GM12872 (cell line): ENCODE results near the gene CRTC1.

Experiments
- TF ChIP-seq, protein P1 (sequence below): IDR thresholded peaks from 3 replicates; pipeline ENCODE4 v1.5.1; 2011; ENCODE audit warnings: low read depth, mild to moderate bottlenecking, low read length, moderate library complexity; ENCODE audit not compliant: insufficient read depth

CRTC1 gene

DNA sequence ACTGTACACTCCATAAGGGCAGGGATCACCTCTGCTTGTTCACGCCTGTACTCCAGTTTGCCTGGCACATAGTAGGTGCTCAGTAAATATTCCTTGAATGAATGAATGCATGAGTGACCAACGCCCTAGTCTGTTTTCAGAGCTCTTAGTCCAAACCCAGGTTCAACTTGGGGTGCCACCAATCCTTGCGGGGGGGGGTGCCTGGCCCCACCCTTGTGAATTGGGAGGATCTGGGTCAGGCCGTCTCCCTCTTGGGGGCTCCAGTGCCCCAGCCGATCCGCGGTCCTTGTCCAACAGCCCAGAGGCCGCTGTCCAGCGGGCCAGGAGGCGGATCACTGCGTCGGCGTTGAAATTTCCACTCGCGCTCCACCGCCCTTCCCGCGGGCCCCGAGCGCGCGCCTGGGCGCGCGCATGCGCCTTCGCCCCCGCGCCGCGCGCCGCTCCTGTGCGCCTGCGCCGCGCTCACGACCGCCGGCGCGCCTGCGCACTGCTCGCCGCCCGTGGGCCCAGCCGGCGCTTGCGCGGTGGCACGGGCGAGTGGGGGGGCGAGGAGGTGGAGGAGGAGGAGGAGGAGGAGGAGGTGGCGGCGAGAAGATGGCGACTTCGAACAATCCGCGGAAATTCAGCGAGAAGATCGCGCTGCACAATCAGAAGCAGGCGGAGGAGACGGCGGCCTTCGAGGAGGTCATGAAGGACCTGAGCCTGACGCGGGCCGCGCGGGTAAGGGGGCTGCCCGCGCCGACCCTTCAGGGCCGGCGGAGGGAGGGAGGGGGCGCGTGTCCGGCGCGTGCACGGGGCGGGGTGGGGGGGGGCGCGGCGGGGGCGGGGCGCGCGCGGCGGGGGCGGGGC, at the start of gene CRTC1:
Gene CRTC1, plus strand, starts transcription at position 572 of the 849 bp plus-strand sequence. Its CDS starts 23 bp downstream, at position 595.
- TF ChIP-seq, protein P1, sequence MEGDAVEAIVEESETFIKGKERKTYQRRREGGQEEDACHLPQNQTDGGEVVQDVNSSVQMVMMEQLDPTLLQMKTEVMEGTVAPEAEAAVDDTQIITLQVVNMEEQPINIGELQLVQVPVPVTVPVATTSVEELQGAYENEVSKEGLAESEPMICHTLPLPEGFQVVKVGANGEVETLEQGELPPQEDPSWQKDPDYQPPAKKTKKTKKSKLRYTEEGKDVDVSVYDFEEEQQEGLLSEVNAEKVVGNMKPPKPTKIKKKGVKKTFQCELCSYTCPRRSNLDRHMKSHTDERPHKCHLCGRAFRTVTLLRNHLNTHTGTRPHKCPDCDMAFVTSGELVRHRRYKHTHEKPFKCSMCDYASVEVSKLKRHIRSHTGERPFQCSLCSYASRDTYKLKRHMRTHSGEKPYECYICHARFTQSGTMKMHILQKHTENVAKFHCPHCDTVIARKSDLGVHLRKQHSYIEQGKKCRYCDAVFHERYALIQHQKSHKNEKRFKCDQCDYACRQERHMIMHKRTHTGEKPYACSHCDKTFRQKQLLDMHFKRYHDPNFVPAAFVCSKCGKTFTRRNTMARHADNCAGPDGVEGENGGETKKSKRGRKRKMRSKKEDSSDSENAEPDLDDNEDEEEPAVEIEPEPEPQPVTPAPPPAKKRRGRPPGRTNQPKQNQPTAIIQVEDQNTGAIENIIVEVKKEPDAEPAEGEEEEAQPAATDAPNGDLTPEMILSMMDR = no peak

- TF ChIP-seq, protein P1 = no peak
These were observed 48.7 kb upstream of the CRTC1 start for GRCh38 chr19:18634612-18635297.

GRCh38 chr19:18635831-18636182, 47.7 kb upstream of the CRTC1 start:
- TF ChIP-seq, protein P1 = no peak

GRCh38 chr19:18636183-18636968, 47.1 kb upstream of the CRTC1 start:
- TF ChIP-seq, protein P1 = no peak

DNA sequence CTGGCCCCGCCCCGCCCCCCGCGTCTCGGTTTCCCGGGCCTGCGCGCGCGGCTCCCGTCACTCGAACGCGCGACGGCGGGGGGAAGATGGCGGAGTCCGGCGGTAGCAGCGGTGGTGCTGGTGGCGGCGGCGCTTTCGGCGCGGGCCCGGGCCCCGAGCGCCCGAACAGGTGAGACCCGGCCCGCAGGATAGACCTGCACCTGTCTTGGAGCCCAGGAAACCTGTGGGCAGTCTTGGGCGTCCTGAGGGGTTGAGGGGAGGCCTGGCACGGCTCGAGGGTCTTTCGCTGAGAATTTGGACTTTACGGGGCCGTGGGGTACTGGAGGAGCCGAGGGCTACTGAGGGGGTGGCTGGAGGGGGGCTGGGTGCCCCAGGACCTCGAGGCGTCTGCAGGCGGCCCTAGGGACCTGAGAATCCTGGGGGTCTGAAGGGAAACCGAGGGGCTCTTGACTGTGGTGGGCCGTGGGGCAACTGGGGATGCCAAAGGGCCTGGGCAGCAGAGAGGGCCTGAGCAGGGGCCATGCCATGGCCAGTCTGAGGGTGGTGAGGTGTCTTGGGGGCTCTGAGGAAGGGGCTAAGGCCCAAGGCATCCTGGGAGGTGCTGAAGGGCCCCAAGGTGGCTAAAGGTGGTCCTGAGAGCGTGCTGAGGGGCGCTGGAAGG, 46.4 kb upstream of the CRTC1 start, which contains the start of gene KLHL26:
Gene KLHL26, plus strand, starts transcription at position 60 of the 661 bp plus-strand sequence. Its CDS starts 27 bp downstream, at position 87.
- TF ChIP-seq, protein P1 = no peak

GRCh38 chr19:18637673-18638630, 45.5 kb upstream of the CRTC1 start:
- TF ChIP-seq, protein P1 = no peak
